Activated CD4-positive, alpha-beta T cell treated with anti-CD3 and anti-CD28 coated beads, Interleukin-2, amount 50 U/mL, for 48 hours (primary cell): ENCODE data around the gene ELMO1.

Experiments
- DNase-seq, 2 experiments: peaks; one replicate each; pipeline ENCODE4 v3.0.0-alpha.2; 2020

Gene ELMO1

DNA sequence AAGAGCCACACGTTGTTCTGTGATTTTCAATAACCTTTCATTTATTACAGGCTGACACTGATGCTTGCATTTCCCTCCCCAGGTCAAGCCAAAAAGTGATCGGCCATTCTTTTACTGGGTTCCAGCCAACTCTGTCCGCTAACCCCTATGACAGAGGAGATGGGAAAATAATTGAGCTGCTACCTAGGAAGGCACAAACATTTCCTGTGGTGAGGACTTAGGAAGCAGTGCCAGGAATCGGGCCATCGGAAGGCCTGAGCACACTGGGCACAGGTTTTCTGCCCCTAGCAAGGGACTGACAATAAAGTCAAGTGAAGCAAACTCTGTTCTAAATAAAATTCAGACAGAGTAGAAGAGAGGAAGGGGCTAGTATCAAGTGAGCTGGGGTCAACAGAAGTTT lies 411.4 kb downstream of the ELMO1 start:
- DNase-seq, result no peak

DNA sequence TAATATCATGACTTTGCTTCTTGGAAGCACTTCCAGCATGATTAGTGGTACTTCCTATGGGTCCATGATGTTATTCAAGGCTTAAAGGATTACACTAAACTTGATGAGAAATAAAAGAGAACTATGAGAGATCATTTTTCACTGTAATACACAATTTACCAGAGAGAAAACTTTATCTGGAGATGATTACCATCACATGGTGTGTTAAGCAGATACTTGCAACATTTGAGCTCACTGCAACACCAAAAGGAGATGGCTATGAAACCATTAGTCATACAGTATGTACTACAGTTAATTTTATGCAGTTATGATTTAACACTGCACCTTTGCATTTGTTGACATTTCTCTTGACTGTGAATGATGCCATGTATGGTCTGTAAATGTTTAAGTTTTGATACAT lies 413.0 kb downstream of the ELMO1 start:
- no peak for DNase-seq

DNA sequence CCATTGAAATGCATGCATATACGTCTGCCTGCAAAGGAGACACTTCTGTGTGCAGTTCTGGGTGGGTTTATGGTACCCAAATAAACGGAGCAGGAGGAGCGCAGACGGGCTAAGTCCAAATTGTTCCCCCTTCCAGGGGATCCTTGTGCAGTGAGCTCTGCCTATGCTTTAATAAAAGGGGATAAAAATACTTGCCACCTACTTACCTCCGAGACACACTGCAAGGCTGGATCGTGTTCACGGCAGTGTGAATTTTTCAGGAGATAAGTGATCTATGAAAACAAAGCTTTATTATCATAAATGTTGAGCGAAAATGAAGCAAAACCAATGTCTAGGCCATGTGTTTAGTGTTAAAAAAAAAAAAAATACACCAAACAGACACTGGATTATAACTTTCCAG lies 415.5 kb downstream of the ELMO1 start:
- no peak for DNase-seq

DNA sequence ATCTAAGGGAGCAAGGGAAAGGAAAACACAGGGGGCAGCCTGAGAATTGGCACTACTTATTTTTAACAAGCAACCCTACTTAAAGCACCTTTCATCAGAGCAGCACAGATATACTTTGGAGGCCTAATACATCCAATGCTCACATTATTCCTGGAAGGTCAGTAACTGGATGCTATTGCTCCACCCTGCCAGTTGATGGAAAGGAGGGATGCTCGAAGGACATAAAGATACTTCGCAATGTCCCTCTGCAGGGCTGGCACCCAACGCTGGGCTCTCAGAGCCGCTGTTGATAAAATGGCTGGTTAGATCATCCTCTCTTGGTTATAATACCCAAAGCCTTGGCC lies 416.4 kb downstream of the ELMO1 start:
- no peak for DNase-seq

DNA sequence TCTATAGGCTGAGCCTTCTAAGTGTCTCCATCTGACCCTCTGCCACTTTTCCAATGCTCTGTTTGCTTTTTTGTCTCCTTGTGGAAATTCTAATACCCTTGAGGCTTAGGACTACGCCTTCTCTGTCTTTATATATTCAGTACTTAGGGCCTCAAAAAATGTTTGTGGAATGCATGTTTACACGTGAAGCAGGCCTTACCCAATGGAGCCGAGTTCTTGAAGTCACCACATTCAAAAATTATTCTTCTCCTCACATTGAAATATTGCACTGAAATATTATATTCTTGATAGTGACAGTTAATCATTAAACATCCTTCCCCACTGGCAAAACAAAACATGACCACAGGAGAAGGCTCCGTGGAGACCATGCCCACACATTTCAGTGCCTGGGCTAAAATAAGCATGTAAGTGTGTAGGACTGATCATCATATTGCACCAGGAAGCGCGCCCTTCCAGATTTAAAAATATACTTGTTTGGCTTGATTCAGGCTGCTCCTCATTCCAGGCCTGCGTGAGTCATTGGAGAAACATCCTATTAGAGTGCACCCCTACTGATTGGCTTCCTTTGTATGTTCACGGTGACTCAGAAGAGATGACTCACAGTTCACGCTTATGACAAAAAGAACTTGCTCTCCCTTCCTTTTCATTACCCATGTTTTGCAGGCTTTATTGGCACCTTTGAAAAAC lies 416.9 kb downstream of the ELMO1 start:
- DNase-seq, result peak; percentile 31 to 50

DNA sequence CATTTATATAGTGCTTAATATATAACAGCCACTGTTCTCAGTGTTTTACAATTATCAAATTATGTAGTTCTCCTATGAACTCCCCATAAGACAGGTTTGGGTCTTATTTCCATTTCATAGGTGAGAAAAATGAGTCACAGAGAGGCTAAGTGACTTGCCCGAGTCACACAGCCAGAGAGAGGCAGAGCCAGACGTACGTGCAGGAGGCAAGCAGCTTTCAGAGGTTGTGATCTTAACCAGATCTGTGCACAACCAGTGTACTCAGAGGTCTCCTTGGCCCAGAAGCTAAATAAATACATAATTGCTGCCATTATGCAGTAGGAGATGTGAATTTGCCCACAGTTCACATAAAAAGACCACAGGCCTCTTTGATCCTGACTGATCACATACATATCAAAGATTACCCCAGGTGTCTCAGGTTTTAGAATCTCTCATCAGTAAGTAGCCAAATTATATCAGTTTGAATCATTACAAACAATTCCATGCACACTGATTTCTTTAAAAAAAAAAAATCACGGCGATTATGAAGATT lies 419.7 kb downstream of the ELMO1 start:
- DNase-seq, result peak; percentile 39 to 57

DNA sequence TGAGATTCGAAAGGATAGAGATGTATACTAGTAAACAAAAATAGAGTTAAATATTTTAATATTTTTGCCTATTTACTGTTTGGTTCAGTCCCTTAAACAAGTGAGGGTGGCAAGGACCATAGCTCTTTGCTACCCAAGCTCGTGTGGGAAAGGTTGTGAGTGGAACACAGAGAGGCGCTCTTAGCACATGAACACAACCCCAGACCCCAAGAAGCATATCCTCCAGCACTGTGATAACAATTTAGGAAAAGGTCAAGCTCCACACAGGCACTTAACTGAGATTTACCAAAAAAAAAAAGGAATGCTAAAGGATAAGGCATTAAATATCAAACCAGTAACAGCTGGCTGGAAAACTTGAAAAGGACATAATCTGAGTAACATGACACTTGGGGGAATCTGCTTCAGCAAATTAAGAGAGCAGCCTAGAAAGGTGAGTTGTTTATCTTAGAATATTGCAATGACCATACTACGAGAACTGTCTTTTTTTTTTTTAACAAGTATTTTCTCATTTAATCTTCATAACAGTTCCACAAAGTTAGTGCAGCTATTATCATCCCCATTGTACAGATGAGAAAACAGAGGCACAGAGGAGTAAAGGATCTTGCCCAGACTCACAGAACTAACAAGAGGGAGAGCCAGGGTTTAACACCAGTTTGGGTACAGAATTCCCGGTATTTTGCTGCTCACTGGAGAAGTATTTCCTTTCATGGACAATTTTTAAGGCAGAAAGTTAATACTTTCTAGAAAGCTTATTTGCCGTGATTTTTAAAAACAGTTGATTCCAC lies 420.9 kb downstream of the ELMO1 start:
- DNase-seq, result no peak

DNA sequence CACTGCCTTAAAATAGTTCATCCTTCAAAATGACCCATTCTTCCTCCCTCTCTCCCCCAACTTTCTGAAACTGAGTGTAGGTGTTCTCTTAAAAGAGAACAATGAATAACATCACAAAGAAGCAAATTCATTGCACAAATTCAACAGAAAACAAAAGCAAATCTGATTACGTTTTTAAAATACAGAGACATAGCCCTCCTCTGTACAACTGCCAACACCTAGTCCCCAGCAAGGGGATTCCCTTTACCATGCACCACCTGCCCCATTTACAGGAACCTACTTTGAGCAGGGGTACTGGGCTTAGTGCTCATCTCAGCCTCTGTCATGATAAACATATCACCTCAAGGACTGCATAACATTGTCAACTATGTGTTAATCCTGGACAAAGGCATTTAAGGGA lies 421.6 kb downstream of the ELMO1 start:
- DNase-seq, result no peak

DNA sequence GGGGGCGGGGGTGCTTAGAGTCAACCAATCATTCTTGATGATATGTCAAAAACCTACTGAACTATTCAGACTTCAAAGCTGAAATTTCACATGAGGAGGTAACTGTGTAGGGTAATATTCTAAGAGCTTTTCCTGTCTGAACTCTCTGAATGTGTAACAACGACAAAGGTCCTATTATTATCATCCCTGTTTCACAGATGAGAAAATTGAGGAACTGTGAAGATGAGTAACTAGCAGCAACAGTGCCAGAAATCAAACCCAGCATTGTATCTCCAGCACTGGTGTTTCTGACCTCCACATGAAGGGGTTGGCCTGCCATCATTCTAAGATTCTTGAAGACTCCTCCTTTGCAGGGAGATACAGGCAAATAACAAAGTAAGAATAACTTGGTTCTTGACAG lies 429.7 kb downstream of the ELMO1 start:
- no peak for DNase-seq

DNA sequence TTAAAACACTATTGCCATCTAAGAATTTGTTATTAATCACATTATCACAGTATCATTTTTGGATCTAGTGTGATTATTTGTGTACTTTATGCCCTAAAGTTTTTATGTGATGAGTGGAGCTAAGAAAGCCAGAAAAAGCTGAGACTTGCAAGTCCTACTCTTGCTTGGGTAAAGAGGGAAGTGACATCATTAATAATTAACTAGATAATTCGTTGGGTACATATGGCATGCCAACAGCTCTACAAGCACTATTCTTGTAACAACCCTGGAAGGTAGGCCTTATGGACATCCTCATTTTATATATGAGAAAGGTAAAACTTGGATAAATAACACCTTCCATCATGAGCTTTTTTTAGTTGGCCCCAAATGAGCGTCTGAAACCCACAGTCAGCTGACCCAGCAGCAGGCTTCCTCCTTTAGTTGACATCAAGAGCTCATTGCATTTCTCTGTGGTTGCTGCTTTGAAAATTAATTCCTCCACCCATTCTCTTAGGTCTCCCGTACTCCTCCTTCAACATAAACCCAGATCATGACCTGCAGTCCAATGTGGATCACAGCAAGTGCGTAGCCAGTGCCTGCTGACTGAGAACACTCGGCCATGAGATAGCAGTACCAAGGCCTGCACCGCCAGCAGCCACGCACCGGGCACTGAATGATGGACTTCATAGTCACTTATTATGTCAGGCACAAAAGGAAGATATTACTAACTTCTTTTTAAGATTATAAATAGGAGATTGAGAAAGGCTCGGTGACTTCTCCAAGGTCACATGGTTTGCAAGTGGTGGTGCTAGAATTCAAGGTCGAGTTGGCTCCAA lies 432.4 kb downstream of the ELMO1 start:
- DNase-seq, result no peak

DNA sequence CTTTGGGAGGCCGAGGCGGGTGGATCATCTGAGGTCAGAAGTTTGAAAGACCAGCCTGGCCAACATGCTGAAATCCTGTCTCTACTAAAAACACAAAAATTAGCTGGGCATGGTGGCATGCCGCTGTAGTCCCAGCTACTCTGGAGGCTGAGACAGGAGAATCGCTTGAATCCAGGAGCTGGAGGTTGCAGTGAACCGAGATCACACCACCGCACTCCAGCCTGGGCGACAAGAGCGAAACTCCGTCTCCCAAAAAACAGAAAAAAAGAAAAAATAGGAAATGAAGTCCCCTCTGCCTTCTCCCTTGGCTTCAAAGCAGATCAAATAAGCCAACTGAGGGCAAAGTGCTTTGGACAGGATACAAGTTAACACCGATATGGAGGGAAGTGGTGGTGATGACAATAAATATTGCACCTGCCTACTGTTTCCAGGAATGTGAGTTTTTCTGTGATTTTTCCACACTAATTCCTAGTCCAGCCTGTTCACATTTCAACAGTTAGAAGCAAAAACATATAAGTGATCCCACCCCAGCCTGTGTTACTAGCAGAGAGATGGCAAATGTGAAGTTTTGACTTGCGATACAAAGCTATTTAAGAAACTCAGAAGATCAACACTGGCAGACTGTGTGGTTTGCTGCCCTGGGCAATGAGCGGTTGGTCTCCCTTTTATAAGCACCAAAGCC lies 433.2 kb downstream of the ELMO1 start:
- DNase-seq, result no peak

DNA sequence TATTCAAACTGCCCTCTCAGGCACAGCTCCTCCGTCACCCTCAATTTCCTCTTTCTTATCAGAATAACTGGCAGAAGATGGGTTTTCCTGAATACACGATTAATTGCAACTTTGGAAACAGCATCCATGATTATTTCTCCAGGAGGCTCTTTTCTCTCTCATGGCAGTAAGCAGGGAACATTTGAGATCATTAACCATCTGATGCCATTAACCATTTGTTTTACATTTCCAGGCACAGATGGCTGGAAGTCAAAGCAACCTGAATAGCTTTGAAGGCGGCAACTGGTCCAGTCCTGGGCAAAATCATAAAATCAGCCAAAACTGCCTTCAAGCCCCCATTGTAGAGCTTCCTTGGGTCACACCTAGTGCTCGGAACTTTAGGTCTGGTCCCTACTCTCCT lies 434.9 kb downstream of the ELMO1 start:
- no peak for DNase-seq

DNA sequence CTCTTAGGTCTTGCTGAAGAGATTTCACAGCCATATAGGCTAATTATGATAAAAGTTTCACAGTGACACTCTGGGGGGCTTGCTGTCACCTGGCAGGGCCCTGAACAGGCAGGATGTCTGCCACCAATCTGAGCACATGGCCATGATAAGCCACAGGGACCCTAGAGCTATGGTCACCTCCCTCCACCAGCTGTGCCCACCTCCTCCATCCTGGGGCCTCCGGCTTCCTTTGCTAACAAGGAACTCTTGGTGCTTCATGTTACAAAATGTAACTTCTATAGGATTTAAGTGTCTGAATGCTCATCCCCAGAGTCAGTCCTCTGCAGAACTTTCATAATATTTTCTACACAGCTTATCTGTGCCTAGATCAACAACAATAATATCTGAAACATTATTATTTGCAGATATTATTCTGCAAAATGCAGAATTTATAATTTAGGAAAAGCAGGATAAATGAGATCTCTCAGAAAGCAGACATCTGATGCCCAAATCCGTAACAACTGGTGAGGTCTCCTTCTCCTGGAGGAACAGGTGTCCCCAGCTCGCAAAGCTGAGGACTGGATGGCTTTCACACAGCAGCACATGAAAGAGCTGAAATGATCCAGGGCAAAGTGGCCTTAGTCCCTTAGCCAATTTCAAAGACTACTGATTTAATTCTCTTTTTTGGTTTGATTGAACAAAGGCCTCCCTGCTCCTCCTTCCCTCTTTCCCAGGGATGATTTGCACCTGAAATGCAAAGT lies 437.3 kb downstream of the ELMO1 start:
- no peak for DNase-seq

DNA sequence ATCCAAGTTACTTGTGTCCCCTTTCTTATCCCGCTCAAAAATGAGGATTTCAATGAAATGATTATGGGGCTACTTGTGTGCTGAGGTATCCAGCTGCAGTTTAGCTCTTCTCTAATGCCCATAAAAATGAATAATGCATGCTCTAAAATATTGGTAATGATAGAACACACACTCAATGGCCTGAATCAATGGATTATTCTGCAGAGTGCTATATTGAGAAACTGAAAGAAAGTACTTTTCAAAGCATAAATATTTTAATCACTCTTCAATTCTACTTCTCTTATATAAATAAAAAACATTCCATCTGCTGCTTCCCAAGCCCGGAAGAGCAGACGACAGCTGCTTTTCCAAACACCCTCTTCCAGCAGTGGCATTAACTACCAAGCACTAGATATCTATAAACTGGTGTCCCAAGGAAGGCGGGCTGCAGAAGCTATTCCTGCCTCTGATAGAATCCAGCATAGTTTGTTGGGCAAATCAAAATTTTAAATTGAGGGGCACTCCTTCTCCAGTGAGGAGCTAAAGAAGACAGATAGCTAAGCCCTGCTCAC lies 439.5 kb downstream of the ELMO1 start:
- no peak for DNase-seq

DNA sequence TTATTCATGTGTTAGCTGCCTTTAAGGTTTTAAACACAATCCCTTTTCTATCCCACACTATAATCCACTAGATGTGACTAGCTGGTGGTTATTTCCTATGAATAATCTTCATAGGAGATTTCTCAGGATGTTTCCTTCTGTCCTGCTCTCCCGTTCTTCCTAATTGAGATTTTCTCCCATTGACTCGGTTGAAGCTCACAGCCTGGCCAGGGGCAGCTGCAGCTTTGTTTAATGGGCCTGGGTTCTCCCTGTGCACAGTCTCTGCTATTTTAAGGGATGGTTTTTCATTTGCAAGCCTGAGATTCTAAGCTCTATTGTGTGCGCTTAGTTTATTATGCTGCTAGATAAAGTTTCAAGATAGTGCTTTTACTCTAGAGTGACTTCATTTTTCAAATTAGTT lies 441.0 kb downstream of the ELMO1 start:
- DNase-seq, result no peak

DNA sequence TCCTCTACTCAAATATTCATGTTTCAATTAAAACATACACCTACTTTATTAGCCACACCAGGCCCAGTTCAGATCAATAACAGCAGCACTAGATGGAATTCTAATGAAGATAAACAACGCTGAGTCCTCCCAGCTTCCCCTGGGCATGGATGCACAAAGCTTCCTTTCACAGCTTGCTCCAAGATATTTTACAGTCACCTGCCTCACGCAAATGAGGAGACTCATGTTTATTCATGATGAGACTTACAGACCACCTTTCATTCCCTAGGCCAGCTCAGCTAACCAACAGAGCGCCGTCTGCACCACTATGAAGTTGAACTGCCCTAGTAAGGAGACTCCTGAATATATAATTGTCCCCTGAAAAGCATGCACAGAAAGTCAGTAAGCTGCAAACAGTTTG lies 441.4 kb downstream of the ELMO1 start:
- DNase-seq, result no peak

DNA sequence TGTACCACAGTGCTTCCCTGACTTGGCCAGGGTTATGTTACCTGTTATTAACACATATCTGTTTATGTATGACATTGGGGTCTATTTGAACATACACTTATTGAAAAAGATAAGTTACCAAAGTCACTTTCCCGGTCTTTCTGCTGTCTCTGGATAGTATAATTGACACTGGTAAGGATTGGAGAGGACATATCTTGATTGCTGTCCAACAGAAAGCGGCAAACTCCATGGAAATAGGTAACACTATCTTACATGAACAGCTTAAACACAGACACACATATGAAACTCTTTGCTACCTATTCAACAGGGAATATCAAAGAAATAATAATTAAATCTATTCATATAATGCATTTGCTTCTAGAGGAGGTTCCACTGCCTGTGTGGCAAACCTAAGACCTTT lies 441.9 kb downstream of the ELMO1 start:
- no peak for DNase-seq

DNA sequence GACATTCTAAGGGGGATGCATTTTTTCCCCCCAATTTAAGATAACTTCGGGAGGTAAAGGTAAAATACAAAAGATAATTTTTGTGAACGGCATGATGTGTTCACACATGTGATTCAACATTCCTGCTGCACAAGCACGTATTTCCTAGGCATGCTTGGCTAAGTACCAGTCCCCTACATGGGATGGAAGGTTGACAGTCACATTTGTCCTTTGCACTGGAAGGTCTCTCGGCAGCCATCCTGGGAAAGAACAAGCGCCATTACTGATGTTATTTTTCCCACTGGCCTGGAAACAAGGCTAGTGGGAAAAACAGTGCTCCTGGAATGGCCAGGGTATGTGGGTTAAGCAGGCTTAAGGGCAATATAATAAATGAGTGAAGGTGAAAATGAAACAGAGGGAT lies 448.2 kb downstream of the ELMO1 start:
- no peak for DNase-seq

DNA sequence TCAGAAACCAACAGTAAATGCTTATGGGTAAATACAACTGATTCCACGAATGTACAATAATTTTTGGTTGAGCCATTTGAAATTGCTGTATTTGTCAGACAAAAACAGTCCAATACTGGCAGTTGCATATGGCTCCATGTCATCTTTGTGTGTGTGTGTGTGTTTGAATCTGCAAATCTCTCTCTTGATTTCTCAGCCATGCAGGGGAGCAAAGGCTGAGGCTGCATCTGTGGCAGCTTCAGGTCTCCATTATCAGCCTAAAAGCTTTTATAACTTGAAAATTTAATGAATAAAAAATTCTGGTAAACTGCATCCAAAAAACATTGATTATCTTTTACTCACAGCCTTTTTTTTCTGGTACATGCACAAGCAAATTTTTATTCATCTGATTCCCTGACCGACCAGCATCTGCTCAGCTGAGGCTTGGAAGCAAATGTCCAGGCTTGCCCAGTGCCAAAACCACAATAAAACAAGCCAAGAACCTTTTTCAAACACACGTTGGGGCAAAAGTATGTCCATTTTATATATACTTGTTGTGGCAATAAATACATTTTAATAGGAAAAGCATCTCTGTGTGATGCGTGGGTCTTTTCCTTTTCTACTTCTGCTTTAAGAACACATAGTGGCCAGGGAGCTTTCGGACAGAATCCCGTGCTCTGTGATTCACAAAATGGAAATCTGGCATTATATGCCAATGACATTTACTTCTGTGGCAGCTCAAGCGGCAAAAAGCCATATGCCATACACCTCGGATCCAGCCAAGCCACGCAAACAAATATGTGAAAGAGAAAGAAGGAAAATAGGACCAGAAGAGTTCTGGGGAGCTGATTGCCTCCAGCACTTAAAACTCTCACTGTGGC lies 448.8 kb downstream of the ELMO1 start:
- DNase-seq, result no peak

DNA sequence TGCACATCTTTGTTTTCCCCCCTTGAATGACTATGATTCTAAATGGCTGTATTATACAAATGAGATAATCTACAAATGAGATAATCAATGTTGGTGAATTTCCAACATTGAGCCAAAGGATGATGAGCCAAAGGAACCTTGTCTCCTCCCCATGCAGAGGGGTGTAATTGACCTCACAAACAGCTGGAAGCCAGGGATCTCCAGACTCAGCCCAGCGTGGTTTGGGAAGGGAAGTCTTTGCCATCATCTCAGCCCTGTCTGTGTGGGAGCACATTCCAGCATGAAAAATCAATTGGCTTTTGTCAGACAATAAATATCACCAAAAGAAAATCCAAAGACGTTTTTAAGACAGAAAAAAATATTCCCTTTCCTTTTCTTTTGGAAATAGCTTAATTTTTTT lies 452.9 kb downstream of the ELMO1 start:
- no peak for DNase-seq
